GM15510 (cell line): ENCODE measurements around the gene CALCR.

ENCODE experiments used
- POLR2A ChIP-seq: IDR thresholded peaks from 3 replicates; pipeline ENCODE4 v1.6.1; 2011; ENCODE audit warnings: borderline replicate concordance; ENCODE audit not compliant: insufficient read length; ENCODE audit errors: extremely low read depth

Gene CALCR

GRCh38 chr7:93476491-93477344 lies 97.8 kb downstream of the CALCR start:
- TF ChIP-seq POLR2A: no peak

DNA sequence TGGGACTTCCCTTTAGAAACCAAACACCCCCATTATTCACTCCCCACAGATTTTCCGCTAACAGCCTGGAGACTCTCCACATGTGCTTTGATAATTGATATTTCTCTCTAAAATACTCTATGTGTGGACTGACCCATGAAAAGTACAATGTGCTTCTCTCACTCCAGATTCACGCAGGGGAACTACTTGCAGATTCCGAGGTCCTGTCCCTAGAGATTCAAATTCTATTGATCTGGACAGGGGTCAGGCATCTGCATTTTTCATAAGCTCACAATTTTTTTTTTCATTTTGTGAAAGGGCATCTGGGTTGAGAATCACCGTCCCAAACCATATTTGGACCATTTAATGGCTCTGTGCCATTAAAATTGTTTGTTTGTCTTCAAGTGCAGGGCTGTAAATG lies 98.7 kb downstream of the CALCR start:
- TF ChIP-seq POLR2A: no peak

GRCh38 chr7:93471456-93471855 lies 103.1 kb downstream of the CALCR start:
- TF ChIP-seq POLR2A: no peak

DNA sequence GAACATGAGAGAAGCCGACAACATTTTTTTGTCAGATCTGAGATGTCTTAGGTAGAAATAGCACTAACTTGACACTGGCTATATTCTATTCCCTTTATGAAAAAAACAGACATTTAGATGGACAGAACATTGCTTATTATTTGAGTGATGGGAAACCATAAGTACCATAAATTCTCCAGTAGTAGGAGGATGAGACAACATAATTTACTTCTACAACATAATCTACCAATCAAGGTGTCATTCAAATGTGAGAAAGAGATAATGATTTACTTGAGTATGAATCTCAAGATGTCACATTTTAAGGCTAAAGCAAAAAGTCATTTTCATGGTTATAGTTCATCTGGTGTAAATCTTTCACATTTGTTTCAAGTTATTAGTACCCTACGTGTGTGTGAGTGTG lies 110.8 kb downstream of the CALCR start:
- no peak for TF ChIP-seq POLR2A

GRCh38 chr7:93461350-93461749 lies 113.2 kb downstream of the CALCR start:
- TF ChIP-seq POLR2A: no peak

GRCh38 chr7:93453262-93453661 lies 121.3 kb downstream of the CALCR start:
- TF ChIP-seq POLR2A: no peak

GRCh38 chr7:93448176-93448575 lies 126.3 kb downstream of the CALCR start:
- TF ChIP-seq POLR2A: no peak

DNA sequence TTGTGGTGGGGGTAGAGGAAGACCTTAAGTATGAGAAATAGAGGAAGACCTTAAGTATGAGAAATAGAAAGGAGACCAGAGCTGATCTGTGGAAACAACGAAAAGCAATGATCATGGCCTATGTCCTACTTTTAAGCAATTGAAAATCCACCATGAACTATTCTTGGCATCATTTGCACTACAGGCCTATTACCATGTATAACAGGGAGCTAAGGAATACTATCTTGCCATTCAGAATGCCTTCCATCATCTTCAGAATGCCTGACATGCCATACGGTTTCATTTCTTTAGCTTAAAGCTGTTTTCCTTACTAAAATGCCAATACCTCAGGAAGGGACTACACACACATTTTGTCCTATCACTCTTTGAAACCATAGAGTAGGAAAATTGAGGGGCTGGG lies 127.0 kb downstream of the CALCR start:
- TF ChIP-seq POLR2A: no peak

- TF ChIP-seq POLR2A: no peak
Measured at GRCh38 chr7:93442478-93443224, 131.9 kb downstream of the CALCR start.

- TF ChIP-seq POLR2A: no peak
Measured at GRCh38 chr7:93435791-93436190, 138.7 kb downstream of the CALCR start.

GRCh38 chr7:93432130-93432529 lies 142.4 kb downstream of the CALCR start:
- TF ChIP-seq POLR2A: no peak

- TF ChIP-seq POLR2A: no peak
Measured at GRCh38 chr7:93430917-93431588, 143.5 kb downstream of the CALCR start.

DNA sequence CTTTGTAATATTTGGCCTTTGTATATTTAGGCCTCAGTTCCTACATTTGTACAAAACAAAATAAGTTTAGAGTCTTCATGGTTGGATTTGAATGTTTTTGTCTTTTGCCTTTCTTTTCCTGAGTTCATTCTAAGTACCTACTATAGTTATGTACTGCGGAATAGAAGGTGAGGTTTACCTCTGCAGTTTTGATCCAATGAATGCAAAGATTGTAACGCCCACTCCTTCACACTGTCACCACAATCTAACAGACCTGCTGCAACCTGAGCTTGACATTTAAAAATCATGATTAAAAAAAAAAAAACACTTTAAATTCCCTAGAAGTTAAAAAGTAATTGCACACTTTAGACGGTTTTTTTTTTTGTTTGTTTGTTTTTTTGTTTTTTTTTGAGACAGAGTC lies 145.0 kb downstream of the CALCR start:
- TF ChIP-seq POLR2A: no peak

- TF ChIP-seq POLR2A: no peak
Measured at GRCh38 chr7:93427107-93427506, 147.4 kb downstream of the CALCR start.

- no peak for TF ChIP-seq POLR2A
Measured at GRCh38 chr7:93426155-93426696, 148.3 kb downstream of the CALCR start.
